Astrocyte of the cerebellum (primary cell): ENCODE data around the gene ZCCHC7.
"Not testable (repeated sequence)": the region's sequence is repeated elsewhere in the genome, so short reads cannot be mapped to it uniquely, and the experiment has no call there.

Source experiments
- DNase-seq: peaks from one replicate; pipeline ENCODE4 v3.0.0-alpha.2; 2011; ENCODE audit warnings: low read depth
- H3K4me3 ChIP-seq: 2 replicates; pipeline ENCODE4 v1.5.1; 2011; ENCODE audit warnings: mild to moderate bottlenecking, low read depth, low read length, moderate library complexity
- in situ Hi-C: cut with HindIII; loops from 2 replicates; pipeline ENCODE4 v1.10.0; 2017; ENCODE audit warnings: low sequenced_read_pairs
- TF ChIP-seq, protein P1 (sequence below): IDR thresholded peaks from 2 replicates; pipeline ENCODE4 v1.5.1; 2012; ENCODE audit warnings: low read length, low read depth, moderate library complexity, mild to moderate bottlenecking; ENCODE audit errors: missing control alignments

Gene ZCCHC7

DNA sequence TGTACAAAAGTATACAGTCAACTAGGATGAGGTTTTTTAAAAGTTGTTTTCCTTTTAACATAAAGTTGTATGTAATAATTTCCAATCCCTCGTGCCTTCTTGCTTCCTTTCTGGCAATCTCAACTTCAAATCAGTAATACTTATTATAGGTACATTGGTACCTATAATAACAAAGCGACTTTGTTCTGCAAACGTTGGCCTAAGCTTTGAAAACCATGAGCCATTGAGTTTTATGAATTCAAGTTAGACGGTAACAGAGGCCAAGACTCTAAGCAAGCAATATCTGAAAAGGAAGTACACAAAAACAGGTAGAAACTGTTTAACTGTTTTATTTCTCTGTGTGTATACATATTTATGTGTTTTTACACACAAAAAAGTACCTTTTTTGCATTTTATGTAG lies 166.9 kb downstream of the ZCCHC7 start:
- no peak overlapping the region for H3K4me3 ChIP-seq
- in situ Hi-C loops: no loop called here
- TF ChIP-seq, protein P1, sequence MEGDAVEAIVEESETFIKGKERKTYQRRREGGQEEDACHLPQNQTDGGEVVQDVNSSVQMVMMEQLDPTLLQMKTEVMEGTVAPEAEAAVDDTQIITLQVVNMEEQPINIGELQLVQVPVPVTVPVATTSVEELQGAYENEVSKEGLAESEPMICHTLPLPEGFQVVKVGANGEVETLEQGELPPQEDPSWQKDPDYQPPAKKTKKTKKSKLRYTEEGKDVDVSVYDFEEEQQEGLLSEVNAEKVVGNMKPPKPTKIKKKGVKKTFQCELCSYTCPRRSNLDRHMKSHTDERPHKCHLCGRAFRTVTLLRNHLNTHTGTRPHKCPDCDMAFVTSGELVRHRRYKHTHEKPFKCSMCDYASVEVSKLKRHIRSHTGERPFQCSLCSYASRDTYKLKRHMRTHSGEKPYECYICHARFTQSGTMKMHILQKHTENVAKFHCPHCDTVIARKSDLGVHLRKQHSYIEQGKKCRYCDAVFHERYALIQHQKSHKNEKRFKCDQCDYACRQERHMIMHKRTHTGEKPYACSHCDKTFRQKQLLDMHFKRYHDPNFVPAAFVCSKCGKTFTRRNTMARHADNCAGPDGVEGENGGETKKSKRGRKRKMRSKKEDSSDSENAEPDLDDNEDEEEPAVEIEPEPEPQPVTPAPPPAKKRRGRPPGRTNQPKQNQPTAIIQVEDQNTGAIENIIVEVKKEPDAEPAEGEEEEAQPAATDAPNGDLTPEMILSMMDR: no peak
- no peak for DNase-seq

DNA sequence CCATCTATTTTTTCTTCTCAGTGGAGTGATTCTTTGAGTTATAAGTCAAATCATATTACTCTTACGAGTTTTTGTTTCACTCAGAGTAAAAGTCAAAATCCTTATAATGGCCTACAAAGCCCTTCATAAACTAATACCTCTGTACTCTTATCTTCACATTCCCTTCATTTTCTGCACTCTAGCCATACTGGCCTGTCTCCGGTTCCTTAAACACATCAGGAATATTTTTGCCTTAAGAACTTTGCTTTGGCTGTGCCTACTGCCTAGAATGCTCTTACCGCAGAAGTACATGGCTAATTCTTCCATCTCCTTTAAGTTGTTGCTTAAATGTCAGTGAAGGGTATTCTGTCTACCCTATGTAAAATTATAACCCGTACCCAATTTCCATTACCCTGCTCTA lies 169.3 kb downstream of the ZCCHC7 start:
- TF ChIP-seq, protein P1: no peak
- no peak overlapping the region for H3K4me3 ChIP-seq
- DNase-seq: no peak
- in situ Hi-C loops: no loop called here

DNA sequence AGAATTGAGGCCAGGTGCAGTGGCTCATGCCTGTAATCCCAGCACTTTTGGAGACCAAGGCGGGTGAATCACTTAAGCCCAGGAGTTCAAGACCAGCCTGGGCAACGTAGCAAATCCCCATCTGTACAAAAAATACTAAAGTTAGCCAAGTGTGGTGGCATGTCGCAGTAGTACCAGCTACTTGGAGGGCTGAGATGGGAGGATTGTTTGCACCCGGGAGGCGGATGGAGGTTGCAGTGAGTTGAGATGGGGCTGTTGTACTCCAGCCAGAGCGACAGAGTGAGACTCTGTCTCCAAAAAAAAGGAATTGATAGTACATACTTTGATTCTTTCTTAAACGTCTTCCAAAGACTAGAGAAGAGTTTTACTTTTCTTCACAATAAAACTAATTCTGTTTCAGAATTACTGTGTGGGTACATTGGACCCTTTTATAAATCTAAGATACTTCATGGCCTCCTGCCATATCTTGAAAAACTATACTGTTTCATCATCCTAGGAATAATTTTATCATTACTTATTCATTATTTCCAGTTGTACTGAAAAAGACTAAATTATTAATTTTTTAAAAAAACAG lies 170.1 kb downstream of the ZCCHC7 start:
- no peak for DNase-seq
- TF ChIP-seq, protein P1: no peak
- in situ Hi-C loops: no loop called here
- H3K4me3 ChIP-seq: no peak overlapping the region

DNA sequence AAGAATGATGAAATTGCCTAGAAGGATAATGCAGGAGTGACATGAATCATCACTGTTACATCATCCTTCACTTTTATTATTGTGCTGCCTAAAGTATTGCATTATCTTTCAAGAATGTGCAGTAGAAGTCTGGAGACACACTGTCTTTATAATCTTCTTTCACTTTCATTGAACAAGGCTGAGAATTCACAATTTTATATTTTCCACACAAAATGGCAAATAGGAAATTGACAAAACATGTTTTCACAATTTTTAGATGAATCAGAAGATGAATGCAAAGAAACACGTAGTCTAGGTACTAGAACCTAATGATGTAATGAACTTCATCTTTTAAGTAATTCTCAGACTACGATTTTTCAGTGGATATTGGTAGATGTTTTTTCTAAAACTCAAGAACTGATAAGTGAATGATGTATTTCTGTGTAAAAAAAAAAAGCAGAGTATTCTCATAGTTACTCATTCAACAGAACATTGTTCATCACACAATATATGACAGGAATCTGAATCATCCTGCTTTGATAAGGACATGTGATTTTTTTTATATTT lies 170.6 kb downstream of the ZCCHC7 start:
- DNase-seq: peak; percentile 39
- TF ChIP-seq, protein P1: no peak
- H3K4me3 ChIP-seq: no peak overlapping the region
- in situ Hi-C loops: no loop called here

DNA sequence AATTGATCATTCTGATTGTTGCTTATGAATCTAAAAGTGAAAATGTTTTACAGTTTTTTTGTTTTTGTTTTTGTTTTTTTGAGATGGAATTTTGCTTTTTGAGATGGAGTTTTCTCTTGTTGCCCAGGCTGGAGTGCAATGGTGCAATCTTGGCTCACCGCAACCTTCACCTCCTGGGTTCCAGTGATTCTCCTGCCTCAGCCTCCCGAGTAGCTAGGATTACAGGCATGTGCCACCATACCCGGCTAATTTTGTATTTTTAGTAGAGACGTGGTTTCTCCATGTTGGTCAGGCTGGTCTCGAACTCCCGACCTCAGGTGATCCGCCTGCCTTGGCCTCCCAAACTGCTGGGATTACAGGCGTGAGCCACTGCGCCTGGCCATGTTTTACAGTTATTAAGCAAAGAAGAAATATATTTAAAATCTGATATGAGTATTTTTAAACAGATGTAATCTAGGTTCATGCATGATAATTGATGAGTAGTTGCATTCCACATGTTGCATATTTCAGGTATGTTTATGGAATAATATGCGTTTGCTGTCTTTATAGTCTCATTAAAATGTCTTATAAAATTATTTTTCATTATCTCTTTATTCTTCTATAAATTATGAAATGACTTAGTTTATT lies 171.4 kb downstream of the ZCCHC7 start:
- H3K4me3 ChIP-seq, DNase-seq, in situ Hi-C loops: not testable (repeated sequence)

DNA sequence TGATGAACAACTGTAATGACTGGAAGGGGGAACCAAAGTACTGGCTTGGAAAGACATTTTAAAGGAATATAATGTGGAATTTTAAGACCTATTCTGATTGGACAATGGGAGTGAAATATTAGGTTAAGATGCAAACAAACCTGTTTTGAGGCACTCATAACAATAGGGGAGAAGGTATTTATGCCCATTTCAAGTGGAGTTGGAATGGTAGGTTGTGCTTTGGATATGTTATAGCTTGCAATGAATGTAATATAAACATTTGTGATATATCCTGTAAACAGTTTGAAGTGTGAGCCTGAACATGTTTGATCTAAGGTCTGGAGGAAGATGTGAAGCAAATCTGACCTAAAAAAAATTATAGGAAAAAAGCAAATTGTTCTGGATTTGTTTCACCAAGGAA lies 172.5 kb downstream of the ZCCHC7 start:
- no peak for DNase-seq
- TF ChIP-seq, protein P1: no peak
- in situ Hi-C loops: no loop called here

More for the DNA sequence above, 172.5 kb downstream of the ZCCHC7 start:
- no peak overlapping the region for H3K4me3 ChIP-seq
